Nephron progenitor cell (in vitro differentiated cells): Measurements from ENCODE around the gene SNTG2.

Experiments
- DNase-seq: peaks from one replicate; pipeline ENCODE4 v3.0.0; 2021
- H3K27ac Mint-ChIP-seq: 2 replicates; pipeline ENCODE4 v1.8.0; 2021; ENCODE audit warnings: mild to moderate bottlenecking, moderate library complexity, mixed read lengths
- H3K27me3 Mint-ChIP-seq: 2 replicates; pipeline ENCODE4 v1.8.0; 2021; ENCODE audit warnings: mild to moderate bottlenecking, low read depth, mixed read lengths; ENCODE audit not compliant: poor library complexity
- H3K36me3 Mint-ChIP-seq: 2 replicates; pipeline ENCODE4 v1.8.0; 2021; ENCODE audit warnings: low read depth, mixed read lengths
- H3K4me1 Mint-ChIP-seq: 2 replicates; pipeline ENCODE4 v1.8.0; 2021; ENCODE audit warnings: mixed read lengths
- H3K4me3 Mint-ChIP-seq: 2 replicates; pipeline ENCODE4 v1.8.0; 2021; ENCODE audit warnings: mild to moderate bottlenecking, moderate library complexity, mixed read lengths
- H3K9me3 Mint-ChIP-seq: 2 replicates; pipeline ENCODE4 v1.8.0; 2021; ENCODE audit warnings: mild to moderate bottlenecking, moderate library complexity, mixed read lengths
- TF ChIP-seq, protein P1 (sequence below): fragments of 200-600 bp; sonication (generic); IDR thresholded peaks from 2 replicates; pipeline ENCODE4 v1.5.0; 2021; ENCODE audit warnings: antibody characterized with exemption

Gene SNTG2

DNA sequence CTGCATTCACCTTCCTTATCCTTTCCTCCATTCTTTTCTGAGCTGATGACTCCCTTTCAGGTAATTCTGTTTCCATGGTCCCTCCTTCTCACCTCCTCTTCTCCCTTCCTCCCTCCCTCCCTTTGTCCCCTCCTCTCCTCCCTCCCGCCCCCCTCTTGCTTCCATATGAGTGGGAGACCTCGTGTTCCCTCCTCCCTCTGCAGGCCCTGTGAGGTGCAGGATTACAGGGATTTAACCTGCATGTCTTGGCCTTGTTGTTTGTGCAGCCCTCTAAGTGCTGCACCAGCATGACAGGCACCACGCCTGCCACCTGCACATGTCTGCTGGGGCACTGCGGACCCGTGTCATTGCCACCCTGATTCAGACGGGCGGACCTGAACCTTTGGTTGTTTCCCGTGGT lies 103.1 kb downstream of the SNTG2 start:
- Mint-ChIP-seq H3K27ac (no peak overlapping the region), H3K27me3 (peaks cover 9% of the 10 kb centered on the region), H3K4me3 (no peak overlapping the region), H3K4me1 (peaks cover 38% of the 10 kb centered on the region), H3K9me3 (peaks cover 14% of the 10 kb centered on the region), H3K36me3 (no peaks in the 10 kb centered on the region)
- TF ChIP-seq, protein P1, sequence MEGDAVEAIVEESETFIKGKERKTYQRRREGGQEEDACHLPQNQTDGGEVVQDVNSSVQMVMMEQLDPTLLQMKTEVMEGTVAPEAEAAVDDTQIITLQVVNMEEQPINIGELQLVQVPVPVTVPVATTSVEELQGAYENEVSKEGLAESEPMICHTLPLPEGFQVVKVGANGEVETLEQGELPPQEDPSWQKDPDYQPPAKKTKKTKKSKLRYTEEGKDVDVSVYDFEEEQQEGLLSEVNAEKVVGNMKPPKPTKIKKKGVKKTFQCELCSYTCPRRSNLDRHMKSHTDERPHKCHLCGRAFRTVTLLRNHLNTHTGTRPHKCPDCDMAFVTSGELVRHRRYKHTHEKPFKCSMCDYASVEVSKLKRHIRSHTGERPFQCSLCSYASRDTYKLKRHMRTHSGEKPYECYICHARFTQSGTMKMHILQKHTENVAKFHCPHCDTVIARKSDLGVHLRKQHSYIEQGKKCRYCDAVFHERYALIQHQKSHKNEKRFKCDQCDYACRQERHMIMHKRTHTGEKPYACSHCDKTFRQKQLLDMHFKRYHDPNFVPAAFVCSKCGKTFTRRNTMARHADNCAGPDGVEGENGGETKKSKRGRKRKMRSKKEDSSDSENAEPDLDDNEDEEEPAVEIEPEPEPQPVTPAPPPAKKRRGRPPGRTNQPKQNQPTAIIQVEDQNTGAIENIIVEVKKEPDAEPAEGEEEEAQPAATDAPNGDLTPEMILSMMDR = no peak
- DNase-seq = no peak

DNA sequence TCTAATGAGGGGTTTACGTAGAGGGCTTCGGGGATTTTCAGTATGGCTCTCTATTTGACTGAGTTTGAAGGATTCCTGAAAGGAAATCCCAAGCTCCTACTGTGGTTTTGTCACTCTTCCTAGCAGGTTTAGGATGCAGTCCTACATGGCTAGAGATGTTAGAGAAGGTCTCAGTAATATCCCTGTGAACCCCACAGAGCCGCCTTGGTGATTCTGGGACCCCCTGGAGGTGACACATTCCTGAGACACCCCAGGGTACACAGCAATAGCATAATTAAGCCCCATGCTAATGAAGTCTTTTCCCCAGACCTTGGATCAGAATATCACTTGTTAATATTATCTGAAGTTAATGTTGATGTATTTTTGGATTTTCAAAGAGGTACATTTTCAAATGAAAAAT lies 103.8 kb downstream of the SNTG2 start:
- Mint-ChIP-seq H3K27ac (no peak overlapping the region), H3K9me3 (peaks cover 8% of the 10 kb centered on the region), H3K36me3 (no peaks in the 10 kb centered on the region), H3K27me3 (peaks cover 13% of the 10 kb centered on the region), H3K4me3 (no peak overlapping the region), H3K4me1 (peaks cover 38% of the 10 kb centered on the region)
- TF ChIP-seq, protein P1 = no peak
- DNase-seq = no peak

DNA sequence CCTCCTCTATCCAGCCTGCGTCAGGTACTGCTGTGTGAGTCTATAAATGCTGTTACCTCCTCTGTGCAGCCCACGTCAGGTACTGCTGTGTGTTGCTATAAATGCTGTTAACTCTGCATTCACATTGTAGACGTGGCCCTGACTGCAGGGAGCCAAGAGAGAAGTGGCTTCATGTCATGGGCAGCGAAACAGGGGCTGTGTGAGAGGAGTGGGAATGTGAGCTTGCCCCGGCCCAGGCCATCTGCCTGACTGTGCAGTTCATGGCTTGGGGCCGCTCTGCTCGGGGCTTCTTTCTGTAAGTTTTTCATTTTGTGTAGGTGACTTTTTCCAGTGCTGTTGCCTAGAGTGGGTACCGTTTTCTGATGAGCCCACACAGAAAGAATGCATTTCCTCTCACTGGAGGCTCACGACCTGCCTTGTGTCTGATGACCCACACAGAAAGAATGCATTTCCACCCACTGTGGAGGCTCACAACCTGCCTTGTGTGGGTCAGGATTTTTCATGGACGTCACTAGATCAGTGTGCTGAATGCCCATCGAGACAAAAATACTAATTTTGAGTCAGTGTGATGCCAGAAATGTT lies 104.5 kb downstream of the SNTG2 start:
- TF ChIP-seq, protein P1 = no peak
- H3K27me3 Mint-ChIP-seq = peaks cover 13% of the 10 kb centered on the region
- H3K27ac Mint-ChIP-seq = no peak overlapping the region
- no peaks in the 10 kb centered on the region for H3K36me3 Mint-ChIP-seq
- H3K4me3 Mint-ChIP-seq = no peak overlapping the region
- H3K4me1 Mint-ChIP-seq = peaks cover 38% of the 10 kb centered on the region
- H3K9me3 Mint-ChIP-seq = peaks cover under 1% of the 10 kb centered on the region
- DNase-seq = no peak

DNA sequence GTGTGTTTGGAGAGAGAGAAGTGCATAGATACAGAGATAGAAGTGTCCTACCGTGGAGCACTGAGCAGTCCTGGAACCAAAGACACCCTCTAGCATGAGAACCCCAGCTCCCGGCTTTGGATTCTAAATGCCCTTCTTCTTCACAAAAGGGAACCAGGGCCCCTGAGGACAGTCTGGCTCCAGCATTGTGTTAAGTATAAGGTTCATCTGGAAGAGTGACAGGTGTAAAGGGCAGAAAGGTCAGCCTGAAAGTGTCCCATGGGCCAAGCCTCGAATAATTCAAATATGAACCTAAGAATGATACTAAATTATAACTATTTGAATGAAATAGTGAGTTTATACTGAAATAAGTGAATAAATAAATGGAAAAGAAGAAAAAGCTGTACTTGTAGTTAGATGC lies 109.7 kb downstream of the SNTG2 start:
- H3K4me1 Mint-ChIP-seq = peaks cover 8% of the 10 kb centered on the region
- DNase-seq = no peak
- H3K27me3 Mint-ChIP-seq = peaks cover 10% of the 10 kb centered on the region
- TF ChIP-seq, protein P1 = no peak
- H3K27ac Mint-ChIP-seq = no peak overlapping the region
- no peaks in the 10 kb centered on the region for H3K36me3 Mint-ChIP-seq
- H3K9me3 Mint-ChIP-seq = no peaks in the 10 kb centered on the region
- H3K4me3 Mint-ChIP-seq = no peak overlapping the region

DNA sequence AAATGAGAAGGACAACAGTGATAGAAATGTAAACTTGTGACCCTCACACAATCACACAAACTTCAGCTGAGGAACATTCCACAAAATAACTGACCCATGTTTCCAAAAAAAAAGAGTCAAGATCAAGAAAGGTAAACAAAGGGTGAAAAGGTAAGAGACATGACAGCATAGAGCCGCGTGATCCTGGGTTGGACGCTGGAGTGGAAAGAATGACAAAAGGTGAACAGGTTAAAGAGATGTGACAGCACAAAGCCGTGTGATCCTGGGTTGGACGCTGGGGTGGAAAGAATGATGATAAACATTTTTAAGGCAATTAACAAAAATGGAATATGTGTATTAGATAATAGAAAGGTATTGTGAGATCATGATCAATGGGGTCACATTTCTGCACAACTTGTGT lies 110.3 kb downstream of the SNTG2 start:
- H3K27me3 Mint-ChIP-seq = peaks cover 10% of the 10 kb centered on the region
- H3K4me3 Mint-ChIP-seq = no peak overlapping the region
- TF ChIP-seq, protein P1 = no peak
- H3K4me1 Mint-ChIP-seq = peaks cover 7% of the 10 kb centered on the region
- H3K27ac Mint-ChIP-seq = peak overlapping the region; percentile 77
- no peaks in the 10 kb centered on the region for H3K36me3 Mint-ChIP-seq
- no peak for DNase-seq
- H3K9me3 Mint-ChIP-seq = no peaks in the 10 kb centered on the region

DNA sequence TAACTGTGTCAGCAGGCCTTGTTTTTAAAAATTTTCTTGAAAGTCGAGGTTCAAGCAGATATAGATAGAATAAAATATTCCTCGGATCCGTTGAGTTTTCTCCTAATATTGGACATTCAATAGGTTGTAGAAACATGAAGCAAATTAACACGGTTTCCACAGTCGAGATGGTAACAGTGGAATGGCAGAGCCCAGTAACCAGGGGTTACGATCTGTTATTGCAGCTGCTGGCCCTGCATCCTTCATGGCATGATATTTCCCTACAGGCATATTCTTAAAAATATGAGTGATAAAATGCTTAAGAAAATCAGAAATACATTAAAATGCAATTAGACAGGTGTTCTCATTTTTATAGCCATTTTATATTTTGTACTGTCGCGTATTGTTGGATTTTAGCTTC lies 117.6 kb downstream of the SNTG2 start:
- Mint-ChIP-seq H3K4me3 (no peak overlapping the region), H3K36me3 (peaks cover 4% of the 10 kb centered on the region), H3K27me3 (no peaks in the 10 kb centered on the region), H3K4me1 (peaks cover 31% of the 10 kb centered on the region), H3K9me3 (peaks cover 22% of the 10 kb centered on the region), H3K27ac (no peak overlapping the region)
- TF ChIP-seq, protein P1 = no peak
- no peak for DNase-seq
